ENCODE data around the gene PIP4K2C.

The PIP4K2C gene

GRCh38 chr12:57590864-57591781 is at the start of gene PIP4K2C:
PIP4K2C (plus strand) TSS chr12:57591192; CDS start chr12:57591290, 98 bp downstream.
- peak; percentile 89 for DNase-seq (ENCODE audit: low spot score)

GRCh38 chr12:57541717-57542116 is 49.3 kb upstream of the PIP4K2C start:
- DNase-seq (ENCODE audit: low spot score) = no peak

- no peak for DNase-seq (ENCODE audit: low spot score)
Observed at GRCh38 chr12:57543581-57543980, 47.4 kb upstream of the PIP4K2C start.

DNA sequence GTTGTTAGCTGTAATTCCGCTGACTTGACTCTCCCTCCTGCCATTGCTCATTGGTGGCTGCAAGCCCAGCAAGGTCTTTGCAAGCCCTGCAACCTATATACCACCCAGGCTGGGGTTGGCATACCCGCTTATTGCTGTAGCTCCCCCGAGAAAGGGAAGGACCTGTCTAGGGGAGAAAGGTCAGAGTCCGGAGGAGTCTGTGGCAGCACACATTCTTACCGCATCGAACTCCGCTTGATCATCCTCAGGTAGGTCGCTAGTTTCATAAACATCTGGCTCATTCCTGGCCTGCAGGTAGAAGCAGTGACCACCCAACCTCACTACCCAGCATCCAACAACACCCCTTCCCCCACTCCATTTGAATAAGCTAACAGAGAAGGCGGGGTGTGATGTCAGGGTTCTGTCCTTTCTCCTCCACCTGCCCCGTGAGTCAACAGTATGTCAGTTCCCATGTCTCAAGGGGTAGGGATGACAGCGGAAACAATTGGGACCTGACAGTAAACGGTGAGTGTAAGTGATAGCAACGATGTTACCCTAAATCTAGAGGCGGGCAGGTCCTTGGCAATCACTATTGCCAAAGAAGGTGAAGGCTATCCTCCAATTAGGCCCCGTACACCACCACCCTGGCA is 45.1 kb upstream of the PIP4K2C start:
- DNase-seq (ENCODE audit: low spot score) = no peak

DNA sequence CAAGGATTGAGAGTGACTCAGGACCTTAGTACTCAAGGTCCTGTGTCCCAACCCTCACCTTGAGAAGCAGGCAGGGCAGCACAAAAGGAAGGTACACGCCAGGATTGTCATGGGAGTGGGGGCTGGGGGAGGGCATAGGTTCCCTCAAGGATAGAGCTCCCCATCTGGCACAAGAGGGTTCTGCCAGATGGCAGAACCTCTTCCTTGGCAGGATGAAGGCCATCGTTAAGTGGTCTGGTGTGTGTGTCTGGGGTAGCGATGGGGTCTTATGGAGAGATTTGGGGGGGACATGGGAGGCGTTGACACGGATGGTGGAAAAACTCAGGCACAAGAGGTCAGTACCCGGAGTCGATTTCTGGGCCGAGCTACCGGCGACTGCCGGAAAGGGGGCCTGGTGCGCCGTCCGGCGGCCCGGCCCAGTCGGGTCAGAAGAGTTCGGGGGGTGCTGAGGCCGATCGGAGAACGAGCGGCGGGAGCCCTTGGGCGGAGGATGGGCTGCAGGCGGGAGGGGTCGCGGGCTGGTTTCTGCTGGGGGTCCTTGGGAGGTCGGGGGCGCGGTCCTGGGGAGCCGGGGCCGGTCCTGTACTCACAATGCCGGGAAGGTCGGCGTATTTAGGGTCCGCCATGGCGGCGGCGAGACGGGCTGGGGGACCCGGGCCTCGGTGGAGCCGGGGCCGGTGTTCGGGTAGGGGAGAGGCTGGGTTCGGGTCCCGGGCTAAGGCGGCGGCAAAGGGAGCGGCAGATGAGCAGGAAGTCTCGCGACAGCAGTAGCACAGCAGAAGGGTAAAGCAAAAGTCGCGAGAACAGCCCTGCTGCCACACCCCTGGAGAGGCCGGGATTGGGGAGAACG is 44.3 kb upstream of the PIP4K2C start, which contains the start of gene DCTN2:
DCTN2 (minus strand) TSS at position 755 of the 850 bp plus-strand sequence; CDS start at position 626, 129 bp downstream.
- peak; percentile 98 for DNase-seq (ENCODE audit: low spot score)

- DNase-seq (ENCODE audit: low spot score) = no peak
Observed at GRCh38 chr12:57547288-57548012, 43.5 kb upstream of the PIP4K2C start.

- no peak for DNase-seq (ENCODE audit: low spot score)
Observed at GRCh38 chr12:57548013-57548315, 43.0 kb upstream of the PIP4K2C start.

- no peak for DNase-seq (ENCODE audit: low spot score)
Observed at GRCh38 chr12:57548488-57548887, 42.5 kb upstream of the PIP4K2C start.

- DNase-seq (ENCODE audit: low spot score) = no peak
Observed at GRCh38 chr12:57549203-57549908, 41.6 kb upstream of the PIP4K2C start.

- peak; percentile 60 for DNase-seq (ENCODE audit: low spot score)
Observed at GRCh38 chr12:57549909-57550640, 40.9 kb upstream of the PIP4K2C start, which contains the start of gene KIF5A. KIF5A (plus strand) TSS chr12:57550044; CDS start chr12:57550272, 228 bp downstream.

DNA sequence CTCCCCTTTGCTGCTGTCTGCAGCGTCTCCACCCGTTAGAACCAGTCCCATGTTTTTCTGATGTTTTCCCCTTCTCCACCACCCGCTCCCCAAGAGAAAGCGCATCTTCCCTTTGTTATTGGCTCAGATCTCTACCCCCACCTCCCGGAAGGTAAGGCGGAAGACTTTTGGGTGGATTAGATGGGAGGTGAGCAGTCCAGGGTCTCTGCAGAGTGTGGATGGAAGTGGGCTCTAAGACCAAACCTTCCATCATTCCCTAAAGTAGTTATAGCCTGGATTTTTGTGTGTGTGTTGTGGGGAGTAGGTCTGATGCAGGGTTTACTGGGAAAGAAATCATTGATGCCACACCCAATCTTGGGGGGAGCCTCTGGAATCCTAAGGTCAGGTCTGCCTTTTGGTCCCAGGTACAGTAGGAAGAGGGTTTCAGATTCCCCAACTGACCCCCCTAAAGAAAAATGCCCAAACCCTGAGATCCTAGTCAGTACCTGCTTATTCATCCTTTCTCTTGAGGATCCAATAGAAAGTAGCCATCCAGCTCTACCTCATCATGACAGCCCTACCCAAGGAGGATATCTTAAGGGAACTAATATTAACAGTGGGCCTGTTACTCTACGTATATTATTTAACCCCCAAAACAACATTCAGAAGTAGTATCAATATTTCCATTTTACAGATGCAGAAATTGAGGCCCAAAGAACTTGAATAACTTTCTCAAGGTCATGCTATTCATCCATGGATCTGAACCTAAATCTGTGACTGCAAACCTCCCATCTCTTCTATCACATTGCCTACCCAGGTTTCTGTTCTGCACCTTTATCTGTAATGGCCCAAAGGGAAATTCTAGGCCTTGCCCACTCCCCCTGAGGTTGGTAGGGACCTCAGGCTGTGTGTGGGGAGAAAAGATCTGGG is 40.1 kb upstream of the PIP4K2C start:
- no peak for DNase-seq (ENCODE audit: low spot score)

- no peak for DNase-seq (ENCODE audit: low spot score)
Observed at GRCh38 chr12:57551637-57552305, 39.2 kb upstream of the PIP4K2C start.

DNA sequence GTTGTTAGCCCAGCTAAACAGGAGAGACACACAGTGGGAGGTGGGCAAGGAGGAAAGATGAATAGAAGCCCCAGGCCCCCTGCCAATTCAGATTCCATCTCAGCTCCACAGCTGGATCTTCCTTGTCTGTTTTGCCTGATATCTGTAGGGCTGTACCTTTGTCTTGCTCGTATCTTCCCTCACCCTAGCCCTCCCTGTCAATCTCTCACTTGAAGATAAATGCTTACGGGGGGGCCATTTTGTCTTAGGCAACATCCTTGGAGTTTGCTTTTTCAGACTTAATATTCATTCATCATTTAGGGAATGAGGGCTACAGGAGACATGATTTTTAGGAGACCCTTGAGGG is 38.7 kb upstream of the PIP4K2C start:
- no peak for DNase-seq (ENCODE audit: low spot score)

DNA sequence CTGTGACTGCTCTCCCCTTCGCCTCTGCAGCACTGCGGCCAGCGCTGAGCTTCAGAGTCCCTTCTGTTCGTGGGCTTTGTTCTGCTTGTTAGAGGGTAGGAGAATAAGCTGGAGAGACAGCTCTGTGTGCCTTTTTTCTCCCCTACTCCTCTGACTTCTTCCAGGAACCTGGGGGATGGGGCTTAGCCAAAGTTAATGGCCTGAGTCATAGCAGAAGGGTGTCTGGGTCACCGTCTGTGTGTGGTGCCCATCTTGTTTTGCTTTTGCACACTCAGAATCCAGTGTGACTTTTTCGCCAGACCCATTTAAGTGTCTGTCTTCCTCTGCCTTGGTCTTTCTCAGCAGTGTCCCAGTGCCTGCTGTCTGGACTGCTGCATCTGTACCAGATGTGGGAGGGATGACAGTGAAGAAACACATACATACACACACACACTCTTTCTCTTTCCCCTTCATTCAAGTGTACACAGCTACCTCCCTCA is 38.1 kb upstream of the PIP4K2C start:
- DNase-seq (ENCODE audit: low spot score) = no peak

DNA sequence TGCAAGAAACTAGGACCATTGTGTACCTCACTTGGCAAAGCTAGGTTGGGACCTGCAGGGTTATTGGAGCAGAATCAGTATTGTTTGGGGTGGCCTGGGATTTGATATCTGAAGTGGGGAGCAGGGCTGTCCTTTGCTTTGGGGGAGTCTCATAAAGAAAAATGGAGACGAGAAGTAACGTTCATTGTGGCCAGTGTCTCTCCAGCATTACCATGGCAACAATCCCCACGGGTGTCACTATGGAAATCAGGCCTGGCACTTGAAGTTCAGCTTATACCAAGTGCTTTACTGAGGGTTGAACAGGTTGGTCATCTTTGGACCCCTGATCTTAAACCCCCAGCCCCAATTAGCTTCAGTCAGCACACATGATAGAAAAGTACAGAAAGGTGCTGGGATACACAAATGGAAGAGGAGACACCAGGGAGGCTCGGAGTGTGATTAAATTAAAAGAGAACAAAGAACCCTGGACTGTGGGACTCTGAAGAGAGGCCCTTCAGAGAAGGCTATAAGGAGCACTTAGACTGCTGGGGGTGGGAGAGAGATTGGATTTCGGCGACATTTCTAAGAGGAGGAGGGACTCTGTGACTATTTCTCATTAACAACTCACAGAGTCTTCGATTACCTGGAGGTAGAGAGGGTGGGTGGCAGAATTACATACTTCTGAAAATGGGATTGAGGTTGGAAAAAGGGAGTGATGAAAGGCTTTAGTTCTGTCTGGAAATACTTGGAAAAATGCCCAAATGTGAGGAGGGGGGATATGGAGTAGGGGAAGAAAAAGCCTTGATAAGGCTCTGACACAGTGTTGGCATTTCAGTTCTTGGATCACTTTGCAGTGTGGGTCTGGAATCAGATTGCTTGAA is 37.4 kb upstream of the PIP4K2C start:
- DNase-seq (ENCODE audit: low spot score) = no peak

GRCh38 chr12:57554453-57554852 is 36.5 kb upstream of the PIP4K2C start:
- DNase-seq (ENCODE audit: low spot score) = no peak

DNA sequence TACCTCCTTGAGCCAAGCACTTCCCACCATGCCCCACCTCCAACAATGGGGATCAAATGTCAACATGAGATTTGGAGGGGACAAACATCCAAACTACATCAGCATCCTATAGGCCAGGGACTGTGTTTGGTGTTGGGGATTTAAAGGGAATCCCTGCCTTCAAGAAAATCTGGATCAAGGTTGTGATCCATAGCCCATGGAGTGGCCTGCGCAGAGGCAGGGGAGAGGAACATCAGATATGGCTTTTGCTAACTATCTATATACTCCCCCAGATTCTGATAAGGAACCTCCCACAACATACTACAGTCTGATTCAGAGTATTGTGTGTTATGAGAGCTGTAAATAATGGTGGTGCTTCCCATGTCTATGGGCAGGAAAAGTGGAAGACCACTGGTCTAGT is 36.1 kb upstream of the PIP4K2C start:
- no peak for DNase-seq (ENCODE audit: low spot score)

DNA sequence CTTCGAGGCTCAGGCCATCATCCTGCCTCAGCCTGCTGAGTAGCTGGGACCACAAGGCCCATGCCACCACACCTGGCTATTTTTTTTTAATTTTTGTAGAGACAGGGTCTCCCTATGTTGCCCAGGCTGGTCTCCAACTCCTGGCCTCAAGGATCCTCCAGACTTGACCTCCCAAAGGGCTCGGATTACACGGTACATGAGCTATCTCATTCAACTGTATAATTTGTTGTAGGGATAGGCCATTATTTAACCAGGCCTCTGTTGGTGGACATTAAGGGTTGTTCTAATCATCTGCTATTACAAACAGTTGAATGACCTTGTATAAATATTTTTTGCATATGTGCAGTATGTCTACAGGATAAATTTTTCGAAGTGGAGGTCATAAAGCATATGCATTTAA is 32.1 kb upstream of the PIP4K2C start:
- no peak for DNase-seq (ENCODE audit: low spot score)

Measured in HuH-7 (cell line).